Measurements from ENCODE around the gene CDK11B.
"Not testable (repeated sequence)": the region's sequence is repeated elsewhere in the genome, so short reads cannot be mapped to it uniquely, and the experiment has no call there.

CDK11B gene

DNA sequence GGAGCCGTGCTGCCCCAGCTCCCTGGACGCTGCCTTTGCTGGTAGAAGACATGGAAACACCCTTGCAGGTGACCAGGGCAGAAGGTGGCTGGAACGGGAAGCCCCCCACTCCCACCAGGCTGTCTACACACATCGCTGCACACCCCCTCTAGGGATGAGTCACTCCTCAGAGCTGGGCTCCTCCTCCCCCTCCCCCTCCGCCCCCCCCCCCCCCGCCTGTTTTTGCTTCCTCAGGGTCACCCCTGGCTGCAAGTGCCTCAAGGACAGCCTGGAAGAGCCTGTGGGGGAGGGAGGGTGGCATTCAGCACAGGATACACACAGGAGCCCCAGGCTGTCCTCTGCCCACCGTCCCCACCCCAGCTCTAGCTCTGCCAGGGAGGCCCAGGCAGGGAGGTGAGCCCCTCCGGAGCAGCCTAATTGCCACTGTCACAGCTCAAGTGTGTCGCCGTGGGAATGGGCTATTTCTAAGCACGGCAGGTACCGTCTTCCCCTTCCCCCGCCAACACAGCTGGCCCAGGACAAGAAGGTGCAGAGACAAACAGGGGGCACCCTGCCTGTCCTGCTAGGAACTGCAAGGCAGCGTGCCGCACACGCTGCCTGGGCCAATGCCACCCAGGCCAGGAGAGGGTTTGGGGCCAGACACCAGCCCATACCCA lies 61.4 kb downstream of the CDK11B start:
- no peak overlapping the region for H3K27ac ChIP-seq
- TF ChIP-seq ZFX (IDR thresholded peaks at IDR 0.05) (no peak), CTCF (conservative IDR thresholded peaks at IDR 0.05) (no peak; the same call in 1 of the 2 replicates)

DNA sequence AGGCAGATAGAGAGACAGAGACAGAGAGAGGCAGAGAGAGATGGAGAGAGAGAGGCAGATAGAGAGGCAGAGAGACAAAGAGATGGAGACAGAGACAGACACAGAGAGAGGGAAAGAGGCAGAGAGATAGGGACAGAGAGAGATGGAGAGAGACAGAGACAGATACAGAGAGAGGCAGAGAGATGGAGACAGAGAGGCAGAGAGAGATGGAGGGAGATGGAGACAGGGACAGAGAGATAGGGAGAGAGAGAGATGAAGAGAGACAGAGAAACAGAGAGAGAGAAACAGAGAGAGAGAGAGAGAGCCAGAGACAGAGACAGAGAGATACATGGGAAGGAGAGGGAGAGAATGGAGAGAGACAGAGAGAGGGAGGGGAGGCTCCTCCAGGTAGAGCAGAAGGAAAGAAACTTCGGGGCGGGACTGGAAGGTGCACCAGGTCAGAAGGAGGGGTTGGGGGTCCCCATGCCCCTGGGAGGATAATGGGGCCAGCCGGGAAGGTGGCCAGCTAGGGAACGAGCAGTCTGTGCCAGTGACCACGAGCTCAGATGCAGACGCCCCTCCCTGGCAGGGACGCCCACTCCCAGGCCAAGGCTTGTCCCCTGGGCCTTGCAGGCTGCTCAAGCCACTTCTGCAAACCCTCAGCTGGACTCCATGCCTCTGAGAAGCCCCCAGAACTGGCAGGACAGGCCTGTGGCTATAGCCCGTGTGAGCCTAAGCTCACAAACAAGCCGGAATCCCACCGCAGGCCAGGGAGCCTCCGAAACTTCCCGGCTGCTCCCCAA lies 62.1 kb downstream of the CDK11B start:
- H3K27ac ChIP-seq: no peak overlapping the region
- TF ChIP-seq CTCF (conservative IDR thresholded peaks at IDR 0.05) (no peak), ZFX (IDR thresholded peaks at IDR 0.05) (no peak)

GRCh38 chr1:1595341-1595740 lies 63.5 kb downstream of the CDK11B start:
- not testable (repeated sequence) for H3K27ac ChIP-seq

GRCh38 chr1:1594602-1595260 lies 64.1 kb downstream of the CDK11B start:
- H3K27ac ChIP-seq: no peak overlapping the region
- TF ChIP-seq ZFX (IDR thresholded peaks at IDR 0.05) (no peak), CTCF (conservative IDR thresholded peaks at IDR 0.05) (no peak)

DNA sequence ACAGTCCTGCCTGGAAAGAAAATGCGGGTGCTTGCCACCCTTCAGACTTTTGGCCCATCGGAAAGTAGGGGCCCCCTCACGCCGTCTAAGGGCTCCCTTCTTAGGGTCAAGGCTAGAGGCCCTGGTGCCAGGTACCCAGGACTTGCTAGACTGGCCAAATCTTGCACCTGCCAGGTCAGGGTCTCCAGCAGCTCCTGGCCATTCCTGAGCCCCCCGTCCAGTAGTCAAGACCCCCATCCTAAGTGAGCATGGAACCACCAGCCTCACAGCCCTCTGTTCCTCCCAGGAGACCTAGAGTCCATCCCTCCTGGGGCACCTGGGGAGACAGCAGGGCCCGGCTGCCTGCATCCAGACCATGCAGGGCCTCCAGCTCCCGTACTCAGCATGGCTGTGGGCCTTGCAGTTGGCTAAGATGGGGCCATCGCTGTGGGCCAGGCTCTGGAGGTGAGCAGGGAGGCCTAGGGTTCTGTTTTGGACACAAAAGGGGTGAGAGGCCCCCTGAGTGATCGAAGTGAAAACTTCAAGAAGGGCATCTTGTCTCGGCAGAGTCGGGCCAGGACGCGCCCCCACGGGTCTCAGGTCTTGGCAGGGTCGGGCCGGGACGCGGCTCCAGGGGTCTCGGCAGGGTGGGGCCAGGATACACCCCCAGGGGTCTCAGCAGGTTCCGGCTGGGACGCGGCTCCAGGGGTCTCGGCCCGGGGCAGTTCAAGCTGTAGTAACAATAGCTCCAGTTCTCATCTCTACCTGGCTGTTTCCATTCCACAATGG lies 64.8 kb downstream of the CDK11B start:
- TF ChIP-seq ZFX (IDR thresholded peaks at IDR 0.05) (no peak), CTCF (conservative IDR thresholded peaks at IDR 0.05) (no peak)
- no peak overlapping the region for H3K27ac ChIP-seq

- TF ChIP-seq ZFX (IDR thresholded peaks at IDR 0.05) (no peak), CTCF (conservative IDR thresholded peaks at IDR 0.05) (no peak)
These were observed 67.4 kb downstream of the CDK11B start for GRCh38 chr1:1591452-1591851.

More at GRCh38 chr1:1591452-1591851, 67.4 kb downstream of the CDK11B start:
- no peak overlapping the region for H3K27ac ChIP-seq

Data from C4-2B (cell line).